H9 (cell line): Measurements from ENCODE around the gene PRKAG2. TPM values are rescaled to one million over a fixed set of nuclear protein-coding genes. Genes with fewer than 3 reads are reported as not detected.

Experiments used
- DNase-seq: peaks from one replicate; pipeline ENCODE4 v3.0.0-alpha.2; 2017
- H2AFZ ChIP-seq: one replicate; pipeline ENCODE4 v1.6.1; 2013; ENCODE audit warnings: mild to moderate bottlenecking, low read length, control low read depth, moderate library complexity
- H2AK5ac ChIP-seq: 2 replicates; pipeline ENCODE4 v1.6.1; 2013; ENCODE audit warnings: low read length, control low read depth, mixed read lengths; ENCODE audit not compliant: insufficient read length
- H2BK120ac ChIP-seq: one replicate; pipeline ENCODE4 v1.6.1; 2013; ENCODE audit warnings: low read depth, mild to moderate bottlenecking, low read length, control low read depth, inconsistent platforms; ENCODE audit not compliant: poor library complexity, severe bottlenecking
- H2BK12ac ChIP-seq: 2 replicates; pipeline ENCODE4 v1.6.1; 2013; ENCODE audit warnings: low read length, control low read depth, mixed read lengths, low read depth; ENCODE audit not compliant: insufficient read length
- H2BK15ac ChIP-seq: 2 replicates; pipeline ENCODE4 v1.6.1; 2013; ENCODE audit warnings: low read depth, low read length, control low read depth
- H2BK20ac ChIP-seq: one replicate; pipeline ENCODE4 v1.6.1; 2013; ENCODE audit warnings: low read depth, mild to moderate bottlenecking, low read length, control low read depth, inconsistent platforms; ENCODE audit not compliant: poor library complexity, severe bottlenecking
- H2BK5ac ChIP-seq: 2 replicates; pipeline ENCODE4 v1.6.1; 2013; ENCODE audit warnings: low read length, control low read depth, mixed read lengths; ENCODE audit not compliant: insufficient read length
- H3K14ac ChIP-seq: 2 replicates; pipeline ENCODE4 v1.6.1; 2013; ENCODE audit warnings: low read length, control low read depth; ENCODE audit not compliant: insufficient read depth
- H3K18ac ChIP-seq: 2 replicates; pipeline ENCODE4 v1.6.1; 2013; ENCODE audit warnings: low read depth, mild to moderate bottlenecking, mixed read lengths, low read length, control low read depth; ENCODE audit not compliant: insufficient read length
- H3K23ac ChIP-seq: 2 replicates; pipeline ENCODE4 v1.6.1; 2013; ENCODE audit warnings: low read length, control low read depth, mixed read lengths, low read depth; ENCODE audit not compliant: insufficient read length
- H3K23me2 ChIP-seq: 2 replicates; pipeline ENCODE4 v1.6.1; 2013; ENCODE audit warnings: low read depth, mild to moderate bottlenecking, mixed read lengths, low read length, control low read depth; ENCODE audit not compliant: insufficient read length, poor library complexity, severe bottlenecking
- H3K27ac ChIP-seq: 2 replicates; pipeline ENCODE4 v1.5.1; 2013; ENCODE audit warnings: low read length, control low read depth, mixed read lengths, low read depth; ENCODE audit not compliant: insufficient read length
- H3K27me3 ChIP-seq: 2 replicates; pipeline ENCODE4 v1.6.1; 2013; ENCODE audit warnings: low read length, control low read depth, inconsistent platforms; ENCODE audit not compliant: insufficient read depth
- H3K4ac ChIP-seq: 2 replicates; pipeline ENCODE4 v1.6.1; 2013; ENCODE audit warnings: low read depth, mild to moderate bottlenecking, control low read depth, inconsistent platforms, low read length, moderate library complexity
- H3K4me1 ChIP-seq: 2 replicates; pipeline ENCODE4 v1.6.1; 2013; ENCODE audit warnings: low read length, control low read depth, inconsistent platforms; ENCODE audit not compliant: insufficient read depth
- H3K4me2 ChIP-seq: 2 replicates; pipeline ENCODE4 v1.6.1; 2013; ENCODE audit warnings: low read length, control low read depth, mixed read lengths; ENCODE audit not compliant: insufficient read length, insufficient read depth
- H3K56ac ChIP-seq: 2 replicates; pipeline ENCODE4 v1.6.1; 2013; ENCODE audit warnings: low read depth, mild to moderate bottlenecking, mixed read lengths, low read length, control low read depth; ENCODE audit not compliant: insufficient read length
- H3K79me1 ChIP-seq: 2 replicates; pipeline ENCODE4 v1.6.1; 2013; ENCODE audit warnings: low read depth, mild to moderate bottlenecking, moderate library complexity, low read length, control low read depth, inconsistent platforms; ENCODE audit not compliant: insufficient read depth, poor library complexity, severe bottlenecking
- H3K79me2 ChIP-seq: 2 replicates; pipeline ENCODE4 v1.6.1; 2013; ENCODE audit warnings: low read length, control low read depth, inconsistent platforms; ENCODE audit not compliant: insufficient read depth
- H3K9ac ChIP-seq: 2 replicates; pipeline ENCODE4 v1.6.1; 2013; ENCODE audit warnings: low read length, control low read depth, mixed read lengths; ENCODE audit not compliant: insufficient read length; ENCODE audit errors: extremely low read depth
- H3K9me3 ChIP-seq: one replicate; pipeline ENCODE4 v1.6.1; 2013; ENCODE audit warnings: low read depth, low read length, inconsistent platforms; ENCODE audit not compliant: control insufficient read depth
- H3T11ph ChIP-seq: one replicate; pipeline ENCODE4 v1.6.1; 2013; ENCODE audit warnings: mild to moderate bottlenecking, low read length, control low read depth, inconsistent platforms
- H4K20me1 ChIP-seq: one replicate; pipeline ENCODE4 v1.6.1; 2013; ENCODE audit not compliant: control insufficient read depth, insufficient read length, insufficient read depth
- H4K5ac ChIP-seq: 2 replicates; pipeline ENCODE4 v1.6.1; 2013; ENCODE audit warnings: low read depth, mild to moderate bottlenecking, mixed read lengths, low read length, control low read depth; ENCODE audit not compliant: insufficient read length
- H4K8ac ChIP-seq: replicated peaks from 2 replicates; pipeline ENCODE4 v1.6.1; 2013; ENCODE audit warnings: low read length, control low read depth, mixed read lengths, low read depth; ENCODE audit not compliant: insufficient read length
- H4K91ac ChIP-seq: 2 replicates; pipeline ENCODE4 v1.6.1; 2013; ENCODE audit warnings: low read depth, mild to moderate bottlenecking, moderate library complexity, mixed read lengths, low read length, control low read depth; ENCODE audit not compliant: insufficient read length
- H3K27ac Mint-ChIP-seq, 3 experiments: 2 replicates in 2 of 3; 3 replicates in 1 of 3; pipeline ENCODE4 v1.8.0; 2020 to 2021; ENCODE audit warnings: mixed read lengths in 3 of 3, mild to moderate bottlenecking in 1 of 3, moderate library complexity in 1 of 3
- H3K27me3 Mint-ChIP-seq: 2 replicates; pipeline ENCODE4 v1.8.0; 2021; ENCODE audit warnings: low read depth, mild to moderate bottlenecking, moderate library complexity, mixed read lengths
- H3K36me3 Mint-ChIP-seq, 3 experiments: 2 replicates in 2 of 3; 3 replicates in 1 of 3; pipeline ENCODE4 v1.8.0; 2020 to 2021; ENCODE audit warnings: low read depth in 3 of 3, mixed read lengths in 3 of 3; ENCODE audit not compliant: insufficient read depth in 1 of 3
- H3K4me1 Mint-ChIP-seq, 2 experiments: 2 replicates each; pipeline ENCODE4 v1.8.0; 2020; ENCODE audit warnings: mixed read lengths in 2 of 2
- H3K4me3 Mint-ChIP-seq, 2 experiments: 2 replicates in 1 of 2; 3 replicates in 1 of 2; pipeline ENCODE4 v1.8.0; 2020 to 2021; ENCODE audit warnings: mild to moderate bottlenecking in 2 of 2, mixed read lengths in 2 of 2, moderate library complexity in 1 of 2
- H3K9me3 Mint-ChIP-seq, 2 experiments: 2 replicates in 1 of 2; 3 replicates in 1 of 2; pipeline ENCODE4 v1.8.0; 2020; ENCODE audit warnings: mild to moderate bottlenecking in 2 of 2, mixed read lengths in 2 of 2, moderate library complexity in 1 of 2
- CTCF ChIP-seq: fragments of 200-600 bp; sonication (generic); conservative IDR thresholded peaks from 3 replicates; pipeline ENCODE4 v1.8.0; 2021; ENCODE audit warnings: antibody characterized with exemption, mild to moderate bottlenecking
- WGBS: extraction: QIAGEN DNeasy Blood & Tissue Kit; methylation state at CpG from one replicate; pipeline ENCODE4 v1.1.7; 2013; ENCODE audit warnings: missing lambda C conversion rate, low lambda C conversion rate, mixed read lengths; ENCODE audit not compliant: insufficient read length; ENCODE audit errors: extremely low coverage; 5-methylcytosine and 5-hydroxymethylcytosine counted together
- total RNA-seq: library from RNA; stranded (reverse); gene quantifications from 2 replicates; pipeline ENCODE4 v1.2.1, GENCODE V29; 2021

Gene PRKAG2
- total RNA-seq, 1 experiment from 2014 or later, result 11.8 TPM

GRCh38 chr7:151511270-151511669, 365.6 kb downstream of the PRKAG2 start:
- Histone ChIP-seq H4K20me1 (no peaks in the 10 kb centered on the region), H3K4me2 (no peak overlapping the region), H3K18ac (no peak overlapping the region), H3K23ac (no peak overlapping the region), H3T11ph (no peak overlapping the region), H2BK120ac (no peak overlapping the region), H3K9ac (no peak overlapping the region), H3K27me3 (no peaks in the 10 kb centered on the region), H3K23me2 (no peaks in the 10 kb centered on the region), H2BK15ac (no peak overlapping the region), H3K4ac (no peak overlapping the region), H3K56ac (no peak overlapping the region), H2BK20ac (no peak overlapping the region), H4K5ac (no peak overlapping the region), H3K4me1 (peaks cover 11% of the 10 kb centered on the region; the same call in 1 of the 2 replicates), H2BK12ac (no peak overlapping the region), H2BK5ac (no peak overlapping the region), H2AK5ac (no peak overlapping the region), H3K14ac (no peak overlapping the region), H4K8ac (no peak overlapping the region), H4K91ac (no peak overlapping the region), H3K9me3 (no peaks in the 10 kb centered on the region), H3K27ac (no peak overlapping the region), H2AFZ (no peak overlapping the region), H3K79me2 (peaks cover 84% of the 10 kb centered on the region), H3K79me1 (peaks cover 2% of the 10 kb centered on the region)
- TF ChIP-seq CTCF, result no peak
- peaks cover 67% of the 10 kb centered on the region in 2 experiments for H3K4me1 Mint-ChIP-seq
- WGBS, result no CpG with 5 or more reads among the region's 4 CpGs
- H3K27me3 Mint-ChIP-seq, result no peaks in the 10 kb centered on the region
- H3K4me3 Mint-ChIP-seq, result no peak overlapping the region
- H3K27ac Mint-ChIP-seq, result peak overlapping the region in 1 of 3 experiments; percentile 6; a peak in 1 of 7 replicates
- no peak for DNase-seq
- H3K9me3 Mint-ChIP-seq, result no peaks in the 10 kb centered on the region
- peaks cover 0 to 8% (median 2%) of the 10 kb centered on the region in 3 experiments; a peak in 2 of 7 replicates for H3K36me3 Mint-ChIP-seq
